Spleen (tissue), 7 donors: ENCODE results near the gene PICK1.

Experiments
- CTCF ChIP-seq, 11 experiments: fragments of 200-600 bp in 7 of 11; fragments of 450-650 bp in 4 of 11; sonication (generic) in 4 of 11; IDR thresholded peaks in 8 of 11; conservative IDR thresholded peaks in 3 of 11; 1 replicate in 7 of 11; 2 replicates in 4 of 11; pipeline versions ENCODE4 v1.4.0 to v1.8.0; 2016 to 2021; ENCODE audit warnings: antibody characterized with exemption in 11 of 11, inconsistent platforms in 4 of 11, mild to moderate bottlenecking in 1 of 11
- POLR2A ChIP-seq, 3 donors: fragments of 450-650 bp; IDR thresholded peaks; one replicate each; pipeline ENCODE4 v1.5.1; 2017; ENCODE audit warnings: antibody characterized with exemption in 3 of 3, mild to moderate bottlenecking in 1 of 3
- donor health status: DM: no; HTN: no; CAD: no; lungs with moderate emphysema.
- donor health status: DM: no; HTN: no; CAD: no.
- donor health status: DM: no; HTN: no; CAD: no.

- no peak for TF ChIP-seq CTCF (IDR thresholded peaks at IDR 0.05 in 8 of 11, conservative IDR thresholded peaks at IDR 0.05 in 3 of 11)
- no peak for TF ChIP-seq POLR2A (IDR thresholded peaks at IDR 0.05)
Observed at GRCh38 chr22:38115423-38116205, 58.4 kb downstream of the PICK1 start.
